NCI-H2107 treated with DMSO at 0.1 percent for 48 hours (cell line): Measurements from ENCODE around the gene NFATC2.

Source experiments
- DNase-seq: peaks from one replicate; lab custom pipeline; 2025; ENCODE audit not compliant: unreplicated experiment; lab: John Stamatoyannopoulos, UW

The NFATC2 gene

GRCh38 chr20:51434026-51434425 lies 108.5 kb downstream of the NFATC2 start:
- no peak for DNase-seq

DNA sequence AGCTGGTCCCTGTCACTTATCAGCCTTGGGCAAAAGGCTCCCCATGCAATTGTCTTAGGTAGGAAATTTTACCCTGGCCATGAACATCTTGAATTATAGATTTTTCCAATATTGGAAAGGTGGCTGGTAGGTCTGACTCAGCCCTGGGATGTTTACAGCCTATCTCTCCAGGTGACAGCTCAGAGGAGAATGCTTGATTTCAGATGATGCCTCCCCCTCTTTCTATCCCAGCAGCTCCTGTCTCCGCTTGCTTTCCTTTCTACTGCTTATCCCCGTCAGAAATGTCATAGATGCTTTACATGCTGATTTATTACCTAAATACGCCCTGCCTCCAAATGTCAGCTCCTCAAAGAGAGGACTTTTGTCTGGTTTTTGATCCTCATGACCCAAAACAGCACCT lies 109.6 kb downstream of the NFATC2 start:
- DNase-seq, result no peak

GRCh38 chr20:51432251-51432784 lies 110.2 kb downstream of the NFATC2 start:
- DNase-seq, result no peak

- DNase-seq, result no peak
Measured at GRCh38 chr20:51431321-51431720, 111.2 kb downstream of the NFATC2 start.

DNA sequence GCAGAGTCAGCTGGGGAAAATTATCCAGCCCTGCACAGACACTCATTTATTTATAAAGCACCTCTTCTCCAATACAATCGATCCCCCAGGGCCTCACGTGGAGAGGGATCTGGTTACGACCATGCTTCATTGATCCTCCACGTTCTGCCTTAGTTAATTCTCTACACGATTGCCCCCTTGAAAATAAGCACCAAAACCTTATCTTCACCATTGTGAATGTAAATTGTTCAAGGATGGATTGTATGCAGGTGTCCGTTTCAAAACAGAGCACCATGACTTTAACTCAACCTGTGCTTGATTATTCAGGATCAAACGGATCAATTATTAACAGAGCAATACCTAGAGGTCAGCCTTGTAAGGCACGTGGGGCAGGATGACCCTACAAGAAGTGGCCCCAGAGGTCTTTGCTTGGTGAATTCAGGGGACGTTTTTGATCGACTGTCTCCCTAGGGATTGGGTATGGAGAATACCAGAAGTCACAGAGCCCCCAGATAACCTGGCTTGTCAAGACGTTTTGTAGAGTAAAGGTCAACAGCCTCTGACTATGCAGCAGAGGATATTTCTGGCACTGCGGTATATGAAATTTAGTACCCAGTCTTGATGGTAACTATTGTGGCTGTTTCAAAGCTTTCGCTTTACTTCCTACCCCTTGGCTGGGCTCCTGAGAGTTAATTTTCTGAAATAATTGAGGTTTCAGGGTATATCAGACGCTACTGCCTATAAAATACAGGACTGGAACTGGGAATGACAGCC lies 112.1 kb downstream of the NFATC2 start:
- no peak for DNase-seq

DNA sequence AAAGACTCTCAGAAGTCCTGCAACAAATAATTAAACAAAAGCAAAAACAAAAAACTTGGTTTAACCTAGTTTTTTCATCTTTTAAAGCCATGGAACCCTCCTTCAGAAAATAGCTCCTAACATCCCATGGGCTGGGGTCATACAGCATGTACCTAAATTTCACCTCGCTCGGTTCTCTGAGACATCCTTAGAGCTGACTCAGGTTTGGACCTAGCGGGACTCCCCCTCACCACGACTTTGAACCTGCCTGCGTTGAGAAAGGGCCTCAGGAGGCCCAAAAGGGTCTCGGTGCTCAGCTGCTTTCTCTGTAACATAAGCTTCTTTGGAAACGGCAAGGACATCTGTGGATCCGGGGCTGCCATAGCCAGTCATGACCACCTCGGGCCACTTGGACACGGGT lies 112.8 kb downstream of the NFATC2 start:
- DNase-seq, result no peak

- no peak for DNase-seq
Measured at GRCh38 chr20:51429144-51429482, 113.4 kb downstream of the NFATC2 start.

- no peak for DNase-seq
Measured at GRCh38 chr20:51428401-51429143, 113.9 kb downstream of the NFATC2 start.

- no peak for DNase-seq
Measured at GRCh38 chr20:51427651-51428291, 114.7 kb downstream of the NFATC2 start.

DNA sequence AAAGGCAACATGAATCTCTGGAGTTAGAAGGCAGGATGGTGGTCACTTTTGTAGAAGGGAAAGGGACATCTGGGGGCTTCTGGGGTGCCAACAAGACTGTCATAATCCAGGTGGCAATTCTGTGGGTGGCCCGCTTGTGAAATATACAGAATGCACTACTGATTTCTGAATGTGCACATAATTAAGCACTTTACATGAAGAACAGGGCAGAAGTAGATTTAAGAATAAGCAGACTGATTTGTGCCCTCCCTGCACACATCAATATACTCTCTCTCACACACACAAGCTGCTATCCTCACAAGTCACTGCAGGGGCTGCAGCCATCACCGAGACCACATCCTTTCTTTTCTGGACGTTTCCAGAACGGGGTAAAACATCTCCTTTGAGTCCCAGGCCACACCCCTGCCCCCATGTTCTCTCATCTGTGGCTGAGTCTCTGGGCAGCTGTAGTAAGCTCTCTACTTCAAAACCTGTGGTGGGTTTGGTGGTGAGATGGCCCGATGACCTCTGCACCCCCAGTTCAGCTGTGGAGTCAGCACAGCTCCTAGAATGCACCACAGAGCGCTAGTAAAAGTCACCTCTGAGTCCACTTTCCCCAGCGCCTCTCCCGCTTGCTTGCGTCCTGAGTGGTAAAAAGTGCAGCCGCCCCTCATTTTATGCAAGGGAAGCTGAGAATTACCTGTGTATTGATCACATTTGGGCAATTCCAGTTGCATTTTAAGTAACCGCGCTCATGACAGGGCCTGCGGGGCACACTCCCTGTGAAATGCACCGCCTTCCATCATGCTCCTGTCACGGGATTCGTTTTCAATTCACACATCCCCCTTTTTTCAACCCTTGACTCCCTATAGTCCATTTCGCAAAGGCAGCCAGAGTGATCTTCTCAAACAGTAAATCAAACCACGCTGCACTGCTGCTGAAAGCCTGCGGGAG lies 115.5 kb downstream of the NFATC2 start:
- DNase-seq, result no peak

- no peak for DNase-seq
Measured at GRCh38 chr20:51425347-51426106, 117.0 kb downstream of the NFATC2 start.

DNA sequence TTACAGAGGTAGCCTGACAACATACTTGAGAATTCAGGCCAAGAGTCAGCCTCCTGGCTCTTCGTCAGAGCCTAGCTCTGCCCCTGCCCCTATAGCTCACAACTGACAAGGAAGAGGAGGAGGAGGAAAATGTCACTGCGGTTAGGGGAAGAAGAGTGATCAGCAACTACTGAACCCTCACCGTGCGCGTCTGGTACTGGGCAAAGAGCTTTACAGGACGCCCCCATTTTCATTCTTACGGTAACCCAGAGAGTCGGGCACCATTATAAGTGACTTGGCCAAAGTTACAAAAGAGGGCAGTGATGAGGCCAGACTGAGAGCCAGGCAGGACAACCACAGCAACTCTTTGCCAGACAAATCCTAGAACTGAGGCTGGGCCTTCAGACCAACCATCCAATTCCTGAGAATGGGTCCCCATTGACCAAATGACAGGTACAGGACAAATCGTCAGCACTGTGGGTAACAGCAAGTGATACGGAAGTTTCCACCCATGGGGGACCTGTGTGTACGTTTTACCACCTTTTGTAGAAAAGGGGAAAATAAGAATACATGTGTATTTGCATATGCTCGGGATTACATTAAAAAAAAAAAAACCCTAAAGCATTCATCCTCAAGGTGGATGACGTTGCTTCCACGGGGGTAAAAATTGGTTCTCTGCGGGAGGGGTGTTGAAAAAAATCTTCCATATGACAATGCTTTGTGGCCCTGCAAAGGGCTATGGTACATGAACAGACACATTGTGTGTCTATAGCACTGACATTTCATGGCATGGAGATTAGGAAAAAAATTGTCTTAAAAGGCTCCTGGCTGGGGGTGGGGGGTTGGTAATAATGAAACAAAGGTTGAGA lies 118.0 kb downstream of the NFATC2 start:
- no peak for DNase-seq

GRCh38 chr20:51423810-51424209 lies 118.7 kb downstream of the NFATC2 start:
- no peak for DNase-seq

DNA sequence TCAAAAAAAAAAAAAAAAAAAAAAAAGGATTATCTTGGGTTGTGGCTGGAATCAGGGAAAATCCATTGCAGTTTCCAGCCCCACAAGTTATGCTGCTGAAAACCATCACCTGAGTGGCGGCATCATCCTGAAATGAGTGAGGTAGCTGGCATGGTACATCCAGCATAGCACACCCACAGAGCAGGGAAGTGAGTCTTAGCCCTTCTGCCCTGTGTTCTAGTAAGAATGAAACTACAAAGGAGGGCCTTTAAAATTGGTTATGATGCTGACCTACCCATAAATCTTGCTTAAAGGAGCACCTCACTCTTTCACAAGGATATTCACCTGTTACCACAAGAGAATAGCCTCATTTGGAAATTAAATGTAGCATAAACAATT lies 119.2 kb downstream of the NFATC2 start:
- no peak for DNase-seq

- no peak for DNase-seq
Measured at GRCh38 chr20:51422514-51423289, 119.8 kb downstream of the NFATC2 start.

DNA sequence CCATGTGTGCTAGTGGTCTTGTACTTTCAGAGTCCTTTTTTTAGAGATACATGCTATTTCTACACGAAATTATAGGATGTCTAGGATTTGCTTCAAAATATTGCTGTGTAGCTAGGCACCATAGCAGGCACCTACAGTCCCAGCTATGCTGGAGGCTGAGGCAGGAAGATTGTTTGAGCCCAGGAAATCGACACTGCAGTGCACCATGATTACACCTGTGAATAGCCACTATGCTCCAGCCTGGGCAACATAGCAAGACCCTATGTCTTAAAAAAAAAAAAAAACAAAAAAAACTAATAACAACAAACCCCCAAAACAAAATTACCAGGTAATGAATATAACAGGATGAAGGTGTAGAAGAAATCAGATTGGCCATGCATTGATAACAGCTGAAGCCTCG lies 121.7 kb downstream of the NFATC2 start:
- DNase-seq, result no peak

GRCh38 chr20:51420111-51420510 lies 122.4 kb downstream of the NFATC2 start:
- DNase-seq, result no peak

GRCh38 chr20:51419646-51420045 lies 122.9 kb downstream of the NFATC2 start:
- no peak for DNase-seq
